ENCODE results near the gene MOV10L1.

Gene MOV10L1

DNA sequence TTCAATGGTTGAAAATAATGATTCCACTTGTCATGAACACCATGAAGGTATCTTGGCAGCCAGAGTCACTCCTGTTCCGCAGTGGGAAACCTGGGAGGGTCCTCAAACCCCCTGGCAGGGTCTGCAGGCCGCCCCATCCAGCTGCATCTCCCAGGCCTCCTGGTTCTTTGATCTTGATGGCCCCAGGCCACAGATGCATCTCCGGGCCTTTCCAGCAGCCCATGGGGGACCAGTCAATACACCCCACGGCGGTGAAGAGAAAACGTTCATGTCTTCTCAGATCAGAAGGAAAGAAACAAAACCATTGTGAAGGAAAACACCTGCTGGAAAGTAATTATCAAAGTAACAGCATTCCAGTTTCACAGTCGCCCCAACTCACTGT lies 29.9 kb upstream of the MOV10L1 start:
- no peak for DNase-seq

DNA sequence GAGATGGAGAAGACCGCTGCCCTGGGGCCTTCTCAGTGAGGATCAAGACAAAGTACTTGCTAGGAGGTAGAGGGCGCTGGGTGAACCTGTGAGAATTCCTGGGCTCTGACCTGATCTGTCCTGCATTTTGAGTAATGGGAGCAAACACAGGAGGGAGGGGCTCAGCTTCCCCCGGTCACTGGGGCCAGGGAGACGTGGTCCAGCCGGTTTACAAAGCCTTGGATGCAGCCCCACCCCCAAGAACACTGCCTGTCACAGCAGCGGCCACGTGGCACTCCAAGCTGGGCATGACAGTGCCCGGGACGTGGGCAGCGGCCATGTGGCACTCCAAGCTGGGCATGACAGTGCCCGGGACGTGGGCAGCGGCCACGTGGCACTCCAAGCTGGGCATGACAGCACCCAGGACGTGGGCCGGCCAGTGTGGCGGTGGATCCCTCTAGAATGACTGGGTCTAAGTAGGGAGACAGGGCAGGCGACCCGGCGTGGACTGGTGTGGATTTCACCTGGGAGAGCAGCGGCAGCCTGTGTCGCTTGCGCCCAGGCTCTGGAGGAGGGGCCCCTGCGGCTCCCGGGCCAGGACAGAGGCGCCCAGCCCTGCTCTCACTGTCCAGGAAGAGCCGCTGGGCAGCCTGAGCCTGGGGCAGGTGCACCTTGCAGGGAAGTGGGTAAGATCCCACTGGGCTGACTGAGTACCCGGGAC lies 29.2 kb upstream of the MOV10L1 start:
- DNase-seq: no peak

DNA sequence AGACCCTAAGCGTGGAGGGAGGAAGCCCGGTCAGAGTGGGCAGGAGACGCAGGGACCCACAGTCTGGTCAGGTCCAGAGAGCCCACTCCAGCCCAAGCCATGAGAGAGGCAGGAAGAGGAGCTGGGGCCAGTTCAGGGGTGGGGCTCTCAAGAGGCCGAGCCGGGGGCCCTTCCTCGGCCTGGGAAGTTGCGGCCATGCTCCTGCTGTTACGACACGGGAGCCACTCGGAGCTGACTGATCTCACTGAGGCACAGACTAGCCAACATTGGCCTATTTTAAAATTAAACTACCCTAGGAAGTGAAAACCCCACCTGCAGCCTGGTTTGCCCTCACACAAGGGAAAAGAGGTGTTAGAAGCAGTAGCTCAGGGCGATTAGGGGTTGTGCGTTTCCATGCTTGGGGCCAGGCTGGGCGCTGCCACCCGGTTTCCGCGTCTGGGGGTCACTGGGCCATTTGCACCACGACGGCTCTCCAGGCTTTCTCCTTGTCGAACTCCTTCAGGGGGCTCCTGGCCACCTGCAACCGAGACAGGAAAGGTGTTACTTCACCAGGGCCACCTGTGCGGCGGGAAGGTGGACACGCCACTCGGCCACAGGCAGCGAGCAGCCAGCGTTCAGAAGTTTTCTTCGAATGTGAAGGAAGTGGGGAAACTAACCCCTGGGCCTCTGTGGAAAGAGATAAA lies 28.5 kb upstream of the MOV10L1 start:
- DNase-seq: no peak

- no peak for DNase-seq
Observed at GRCh38 chr22:50061824-50062355, 27.9 kb upstream of the MOV10L1 start.

- DNase-seq: no peak
Observed at GRCh38 chr22:50062509-50063135, 27.2 kb upstream of the MOV10L1 start.

- no peak for DNase-seq
Observed at GRCh38 chr22:50063589-50064393, 26.0 kb upstream of the MOV10L1 start.

DNA sequence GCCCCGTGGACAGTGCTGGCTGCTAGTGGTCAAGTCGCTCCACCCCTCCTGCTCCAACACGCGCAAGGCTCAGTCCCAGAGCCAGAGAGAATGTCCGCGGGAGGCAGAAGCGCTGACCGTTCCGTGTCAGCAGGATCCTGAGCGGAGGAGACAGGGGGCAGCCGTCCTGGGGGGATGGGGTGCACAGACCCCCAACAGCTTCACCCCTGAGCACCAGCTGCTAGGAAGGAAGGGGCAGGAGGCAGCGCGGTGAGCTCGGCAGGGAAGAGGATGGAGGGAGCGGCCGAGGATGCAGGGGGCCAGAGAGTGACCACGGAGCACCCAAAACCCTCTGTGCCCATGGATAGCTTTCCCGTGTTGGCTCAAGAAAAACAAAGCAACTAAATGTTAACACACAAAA lies 25.4 kb upstream of the MOV10L1 start:
- no peak for DNase-seq

DNA sequence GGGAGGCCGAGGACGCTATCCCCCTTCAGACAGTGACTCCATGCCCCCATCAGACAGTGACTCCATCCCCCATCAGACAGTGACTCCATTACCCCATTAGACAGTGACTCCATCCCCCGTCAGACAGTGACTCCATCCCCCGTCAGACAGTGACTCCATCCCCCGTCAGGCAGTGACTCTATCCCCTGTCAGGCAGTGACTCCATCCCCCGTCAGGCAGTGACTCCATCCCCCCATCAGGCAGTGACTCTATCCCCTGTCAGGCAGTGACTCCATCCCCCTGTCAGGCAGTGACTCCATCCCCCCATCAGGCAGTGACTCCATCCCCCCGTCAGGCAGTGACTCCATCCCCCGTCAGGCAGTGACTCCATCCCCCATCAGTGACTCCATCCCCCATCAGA lies 22.6 kb upstream of the MOV10L1 start:
- no peak for DNase-seq

- no peak for DNase-seq
Observed at GRCh38 chr22:50068096-50068495, 21.7 kb upstream of the MOV10L1 start.

- no peak for DNase-seq
Observed at GRCh38 chr22:50070366-50070765, 19.4 kb upstream of the MOV10L1 start.

DNA sequence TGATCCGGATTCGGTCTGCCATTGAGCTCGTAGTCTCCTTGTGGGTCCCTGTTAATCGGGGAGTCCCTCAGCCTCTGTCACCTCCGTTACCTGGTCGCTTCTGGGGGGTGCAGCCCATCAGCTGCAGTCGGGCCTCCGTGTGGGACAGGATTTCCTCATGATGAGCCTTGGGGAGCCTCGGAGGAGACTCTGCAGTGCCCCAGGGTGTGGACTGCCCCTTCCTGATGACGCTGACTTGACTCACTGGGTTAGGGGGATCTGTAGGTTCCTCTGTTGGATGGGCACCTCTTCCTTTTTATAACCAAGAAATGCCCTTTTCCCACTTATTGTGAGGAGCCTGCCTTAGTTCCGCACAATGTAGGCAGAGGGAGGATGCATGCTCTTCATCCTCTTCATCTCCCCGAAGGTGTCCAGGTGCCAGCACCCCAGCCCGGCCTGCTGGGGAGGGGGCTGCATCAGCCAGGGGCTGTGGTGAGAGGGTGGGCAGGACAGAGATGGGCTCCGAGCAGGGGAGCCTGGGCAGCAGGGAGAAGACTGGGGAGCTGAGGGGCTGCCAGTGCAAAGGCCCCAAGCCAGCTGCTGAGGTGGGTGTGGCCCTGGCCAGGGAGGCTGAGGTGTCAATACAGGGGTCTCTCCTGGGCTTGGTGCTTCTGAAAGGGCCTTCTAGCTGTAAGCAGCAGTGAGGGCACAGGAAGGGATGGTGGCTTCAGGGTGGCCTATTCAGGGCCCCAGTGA lies 18.2 kb upstream of the MOV10L1 start:
- DNase-seq: no peak

- no peak for DNase-seq
Observed at GRCh38 chr22:50072167-50072555, 17.6 kb upstream of the MOV10L1 start.

- DNase-seq: no peak
Observed at GRCh38 chr22:50072714-50073538, 16.9 kb upstream of the MOV10L1 start.

GRCh38 chr22:50074056-50074455 lies 15.8 kb upstream of the MOV10L1 start:
- DNase-seq: no peak

GRCh38 chr22:50074551-50075530 lies 15.0 kb upstream of the MOV10L1 start:
- no peak for DNase-seq

DNA sequence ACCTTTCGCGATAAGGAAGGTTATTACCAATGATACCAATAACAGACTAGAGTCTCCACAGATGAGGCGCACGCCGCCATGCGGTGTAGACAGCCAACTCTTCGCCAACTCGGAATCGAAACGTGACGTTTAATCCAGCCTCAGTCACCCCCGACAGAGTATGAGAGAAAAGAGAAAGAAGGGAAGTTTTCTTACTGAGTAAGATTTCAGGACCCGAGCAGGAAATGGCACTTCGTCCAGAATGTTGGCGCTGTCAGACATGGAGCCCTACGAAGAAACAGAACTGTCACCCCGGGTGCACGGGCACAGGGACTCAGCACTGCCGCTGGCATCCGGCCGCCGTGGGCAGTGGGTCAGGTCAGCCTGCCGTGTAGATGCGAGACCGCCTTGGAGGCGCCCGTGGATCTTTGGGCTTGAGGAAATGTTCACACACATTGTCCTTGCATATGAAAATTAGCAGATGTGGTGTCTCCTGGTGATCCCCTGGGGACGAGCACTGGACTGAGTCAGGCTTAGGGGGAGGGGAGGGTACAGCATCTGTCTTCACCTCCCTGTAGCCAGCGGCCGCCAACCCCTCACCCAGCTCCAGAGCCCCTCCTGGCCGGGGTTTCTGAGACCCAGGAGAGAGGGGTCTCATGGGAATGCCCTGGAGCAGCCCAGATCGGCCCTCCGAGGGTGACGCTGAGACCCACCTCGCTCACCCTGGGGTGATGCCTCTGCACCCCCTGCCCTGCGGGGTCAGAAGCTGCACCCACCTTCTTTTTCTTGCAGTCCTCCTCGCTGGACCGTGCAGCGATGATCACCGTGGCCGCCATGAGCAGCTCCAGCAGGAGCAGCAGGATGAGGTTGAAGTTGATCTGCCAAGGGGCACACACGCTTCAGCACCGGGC lies 12.9 kb upstream of the MOV10L1 start:
- no peak for DNase-seq

DNA sequence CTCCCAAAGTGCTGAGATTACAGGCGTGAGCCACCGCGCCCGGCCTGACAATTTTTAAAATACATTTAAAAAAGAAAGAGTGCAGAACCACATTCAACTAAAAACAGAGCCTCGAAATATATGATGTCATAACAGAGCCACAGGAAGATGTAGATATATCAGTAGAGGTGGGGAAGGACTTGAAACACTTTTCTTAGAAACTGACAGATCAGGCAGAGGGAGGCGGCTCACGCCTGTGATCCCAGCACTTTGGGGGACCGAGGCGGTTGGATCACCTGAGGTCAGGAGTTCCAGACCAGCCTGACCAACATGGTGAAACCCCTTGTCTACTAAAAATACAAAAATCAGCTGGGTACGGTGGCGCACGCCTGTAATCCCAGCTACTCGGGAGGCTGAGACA lies 11.6 kb upstream of the MOV10L1 start:
- DNase-seq: no peak

DNA sequence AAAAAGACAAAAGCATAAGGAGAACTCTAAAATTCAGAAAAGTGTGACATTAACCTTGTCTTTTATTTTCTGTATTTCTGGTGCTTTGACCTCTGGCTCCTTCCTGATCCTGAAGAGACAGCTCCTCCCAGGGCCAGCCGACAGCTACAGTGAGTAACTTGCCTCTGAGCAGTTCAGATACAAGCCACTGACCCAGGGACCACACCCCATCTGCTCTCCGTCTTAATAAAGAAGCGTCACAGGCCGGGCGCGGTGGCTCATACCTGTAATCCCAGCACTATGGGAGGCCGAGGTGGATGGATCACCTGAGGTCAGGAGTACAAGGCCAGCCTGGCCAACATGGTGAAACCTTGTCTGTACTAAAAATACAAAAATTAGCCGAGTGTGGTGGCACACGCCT lies 11.0 kb upstream of the MOV10L1 start:
- no peak for DNase-seq

DNA sequence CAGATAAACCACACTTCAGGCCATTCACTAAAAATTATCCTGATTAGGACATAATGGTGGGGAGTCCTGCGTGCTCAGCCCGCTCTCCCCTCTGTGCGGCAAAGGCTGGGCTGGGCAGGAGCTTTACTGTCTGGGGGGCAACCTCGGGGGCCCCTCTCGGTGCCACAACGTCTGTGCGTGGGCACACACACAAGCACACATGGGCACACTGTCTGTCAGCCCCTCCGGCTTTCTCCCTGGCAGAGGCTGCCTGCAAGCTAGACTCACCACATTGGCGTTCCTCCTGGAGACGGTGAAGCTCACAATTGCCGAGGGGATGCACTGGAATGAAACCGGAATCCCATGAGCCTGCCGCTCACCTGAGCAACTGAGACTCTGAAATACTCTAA lies 9.7 kb upstream of the MOV10L1 start:
- no peak for DNase-seq

All from NCI-H1105 (cell line).